IMR-90 (cell line): ENCODE data around the gene DCDC2.

ENCODE experiments used
- CEBPB ChIP-seq: IDR thresholded peaks from 2 replicates; pipeline ENCODE4 v1.6.1; 2012; ENCODE audit warnings: low read depth, low read length, improper control_type of control experiment
- CHD1 ChIP-seq: IDR thresholded peaks from 2 replicates; pipeline ENCODE4 v1.6.1; 2012; ENCODE audit warnings: low read depth, low read length, improper control_type of control experiment
- CTCF ChIP-seq: conservative IDR thresholded peaks from 2 replicates; pipeline ENCODE4 v1.5.1; 2012; ENCODE audit warnings: mild to moderate bottlenecking, low read depth, low read length, improper control_type of control experiment
- MAFK ChIP-seq: IDR thresholded peaks from 2 replicates; pipeline ENCODE4 v1.6.1; 2012; ENCODE audit warnings: low read depth, low read length, improper control_type of control experiment
- NFE2L2 ChIP-seq: fragments of 150-350 bp; IDR thresholded peaks from 2 replicates; pipeline ENCODE4 v1.6.1; 2016; ENCODE audit warnings: low read depth, mild to moderate bottlenecking, low read length
- POLR2A ChIP-seq: IDR thresholded peaks from 2 replicates; pipeline ENCODE4 v1.6.1; 2012; ENCODE audit warnings: mild to moderate bottlenecking, low read depth, low read length
- RCOR1 ChIP-seq: IDR thresholded peaks from 2 replicates; pipeline ENCODE4 v1.6.1; 2012; ENCODE audit warnings: mild to moderate bottlenecking, low read length, improper control_type of control experiment; ENCODE audit not compliant: insufficient replicate concordance
- RFX5 ChIP-seq: IDR thresholded peaks from 2 replicates; pipeline ENCODE4 v1.8.0; 2012; ENCODE audit warnings: low read depth, mild to moderate bottlenecking, low read length, moderate library complexity
- SMC3 ChIP-seq: fragments of 150-350 bp; IDR thresholded peaks from 2 replicates; pipeline ENCODE4 v1.6.1; 2016; ENCODE audit warnings: low read depth, mild to moderate bottlenecking, antibody characterized with exemption, low read length, moderate library complexity
- USF2 ChIP-seq: fragments of 150-350 bp; IDR thresholded peaks from 2 replicates; pipeline ENCODE4 v1.6.1; 2017; ENCODE audit warnings: mild to moderate bottlenecking, antibody characterized with exemption, low read length, low read depth

- TF ChIP-seq MAFK (no peak), CTCF (no peak), POLR2A (no peak), CHD1 (no peak), CEBPB (no peak), RCOR1 (no peak), SMC3 (no peak), NFE2L2 (no peak), RFX5 (no peak), USF2 (no peak)
Measured at GRCh38 chr6:24233813-24234442, 123.9 kb downstream of the DCDC2 start.
